Choroid plexus epithelial cell (primary cell): ENCODE data around the gene TRIM67.
"Not testable (repeated sequence)": the region's sequence is repeated elsewhere in the genome, so short reads cannot be mapped to it uniquely, and the experiment has no call there.

Experiments
- DNase-seq: peaks from one replicate; pipeline ENCODE4 v3.0.0-alpha.2; 2010; ENCODE audit warnings: low read depth
- H3K4me3 ChIP-seq: 2 replicates; pipeline ENCODE4 v1.5.1; 2011; ENCODE audit warnings: low read depth, mild to moderate bottlenecking, control low read depth, low read length, moderate library complexity
- CTCF ChIP-seq: conservative IDR thresholded peaks from 2 replicates; pipeline ENCODE4 v1.5.1; 2011; ENCODE audit warnings: low read depth, mild to moderate bottlenecking, control low read depth, inconsistent platforms, low read length, moderate library complexity

Gene TRIM67

GRCh38 chr1:231157311-231157710, 4.5 kb upstream of the TRIM67 start:
- H3K4me3 ChIP-seq, result no peak overlapping the region
- DNase-seq, result no peak
- TF ChIP-seq CTCF, result no peak

GRCh38 chr1:231158141-231158540, 3.7 kb upstream of the TRIM67 start:
- not testable (repeated sequence) for H3K4me3 ChIP-seq

GRCh38 chr1:231159202-231159962, 2.5 kb upstream of the TRIM67 start:
- no peak for TF ChIP-seq CTCF
- no peak for DNase-seq
- H3K4me3 ChIP-seq, result no peak overlapping the region

More at GRCh38 chr1:231158141-231158540, 3.7 kb upstream of the TRIM67 start:
- not testable (repeated sequence) for DNase-seq

- no peak for TF ChIP-seq CTCF
- H3K4me3 ChIP-seq, result no peak overlapping the region
- no peak for DNase-seq
Measured at GRCh38 chr1:231159963-231160761, 1.7 kb upstream of the TRIM67 start.

GRCh38 chr1:231160895-231161666, 777 bp upstream of the TRIM67 start:
- peak overlapping the region; percentile 42 for H3K4me3 ChIP-seq
- no peak for TF ChIP-seq CTCF
- DNase-seq, result no peak

- peak; percentile 49 for DNase-seq
- TF ChIP-seq CTCF, result no peak
- peak overlapping the region; percentile 42 for H3K4me3 ChIP-seq
Measured at GRCh38 chr1:231162297-231162969, 575 bp downstream of the TRIM67 start.
